ENCODE measurements around the gene PRXL2C. TPM values are rescaled to one million over a fixed set of nuclear protein-coding genes. Genes with fewer than 3 reads are reported as not detected.

PRXL2C gene
- total RNA-seq, 1 experiment from 2014 or later = 15.2 TPM

GRCh38 chr9:96688745-96689464 lies 33.8 kb upstream of the PRXL2C start:
- no peaks in the 10 kb centered on the region for H4K20me1 ChIP-seq (ENCODE audit: low read length)
- DNase-seq (no peak), ATAC-seq (no peak)
- H3K36me3 ChIP-seq (ENCODE audit: low read depth, low read length) = no peaks in the 10 kb centered on the region
- no peak overlapping the region for H3K4me3 ChIP-seq (ENCODE audit: low read length)
- H3K4me2 ChIP-seq (ENCODE audit: low read length) = no peak overlapping the region
- H3K9me3 ChIP-seq (ENCODE audit: low read length) = no peaks in the 10 kb centered on the region
- BruUV-seq (replicated peaks) = no TSS peak
- H3F3A ChIP-seq (ENCODE audit: low read length, unreplicated experiment) = no peaks in the 10 kb centered on the region
- intact Hi-C loops (cut with micrococcal nuclease) = no loop called here
- TF ChIP-seq CTCF (conservative IDR thresholded peaks at IDR 0.05; ENCODE audit: low read depth, low read length) (no peak), EZH2phosphoT487 (IDR thresholded peaks at IDR 0.05; ENCODE audit: borderline replicate concordance, low read length) (no peak), EZH2 (IDR thresholded peaks at IDR 0.05; ENCODE audit: low read length, unreplicated experiment) (no peak)
- ChIA-PET POLR2A (ENCODE audit: unreplicated experiment) (no interaction called here), CTCF (no interaction called here)
- no peaks in the 10 kb centered on the region for H3K9me2 ChIP-seq (replicated peaks; ENCODE audit: low read length)
- no peaks in the 10 kb centered on the region for H3K4me1 ChIP-seq (ENCODE audit: insufficient read depth, low read length)
- H3K79me2 ChIP-seq (ENCODE audit: low read length) = no peaks in the 10 kb centered on the region
- H3K27ac ChIP-seq (ENCODE audit: low read length) = no peak overlapping the region
- no peak overlapping the region for H2AFZ ChIP-seq (ENCODE audit: low read length)
- no peak overlapping the region for H3K9ac ChIP-seq (ENCODE audit: low read length)
- no peaks in the 10 kb centered on the region for H3K27me3 ChIP-seq (ENCODE audit: low read length)

- no peak for ATAC-seq
- BruUV-seq (replicated peaks) = no TSS peak
- H3K9ac ChIP-seq (ENCODE audit: low read length) = no peak overlapping the region
- no peaks in the 10 kb centered on the region for H3K4me1 ChIP-seq (ENCODE audit: insufficient read depth, low read length)
- ChIA-PET POLR2A (ENCODE audit: unreplicated experiment) (no interaction called here), CTCF (no interaction called here)
- intact Hi-C loops (cut with micrococcal nuclease) = no loop called here
- TF ChIP-seq EZH2phosphoT487 (IDR thresholded peaks at IDR 0.05; ENCODE audit: borderline replicate concordance, low read length) = no peak
- TF ChIP-seq EZH2 (IDR thresholded peaks at IDR 0.05; ENCODE audit: low read length, unreplicated experiment) = no peak
- H3F3A ChIP-seq (ENCODE audit: low read length, unreplicated experiment) = no peaks in the 10 kb centered on the region
- no peak overlapping the region for H3K4me2 ChIP-seq (ENCODE audit: low read length)
- no peaks in the 10 kb centered on the region for H3K9me2 ChIP-seq (replicated peaks; ENCODE audit: low read length)
- DNase-seq = no peak
- no peaks in the 10 kb centered on the region for H3K9me3 ChIP-seq (ENCODE audit: low read length)
- no peak overlapping the region for H3K4me3 ChIP-seq (ENCODE audit: low read length)
- no peaks in the 10 kb centered on the region for H3K79me2 ChIP-seq (ENCODE audit: low read length)
- no peaks in the 10 kb centered on the region for H3K36me3 ChIP-seq (ENCODE audit: low read depth, low read length)
- no peak overlapping the region for H2AFZ ChIP-seq (ENCODE audit: low read length)
- no peaks in the 10 kb centered on the region for H3K27me3 ChIP-seq (ENCODE audit: low read length)
- no peak overlapping the region for H3K27ac ChIP-seq (ENCODE audit: low read length)
- no peaks in the 10 kb centered on the region for H4K20me1 ChIP-seq (ENCODE audit: low read length)
Observed at GRCh38 chr9:96688187-96688586, 33.1 kb upstream of the PRXL2C start.

GRCh38 chr9:96686638-96687335 lies 31.7 kb upstream of the PRXL2C start:
- H3K27ac ChIP-seq (ENCODE audit: low read length) = no peak overlapping the region
- CTCF ChIA-PET = no interaction called here
- intact Hi-C loops (cut with micrococcal nuclease) = no loop called here

More at GRCh38 chr9:96686638-96687335, 31.7 kb upstream of the PRXL2C start:
- no TSS peak for BruUV-seq (replicated peaks)
- ATAC-seq (no peak), DNase-seq (no peak)
- Histone ChIP-seq H3K9me3 (ENCODE audit: low read length) (no peaks in the 10 kb centered on the region), H3K27me3 (ENCODE audit: low read length) (no peaks in the 10 kb centered on the region), H3K4me1 (ENCODE audit: insufficient read depth, low read length) (peaks cover 9% of the 10 kb centered on the region; the same call in 1 of the 2 replicates), H3K9ac (ENCODE audit: low read length) (no peak overlapping the region), H3K4me2 (ENCODE audit: low read length) (no peak overlapping the region), H3K9me2 (replicated peaks; ENCODE audit: low read length) (no peaks in the 10 kb centered on the region), H3K36me3 (ENCODE audit: low read depth, low read length) (no peaks in the 10 kb centered on the region), H3F3A (ENCODE audit: low read length, unreplicated experiment) (no peaks in the 10 kb centered on the region), H3K4me3 (ENCODE audit: low read length) (no peak overlapping the region), H4K20me1 (ENCODE audit: low read length) (no peaks in the 10 kb centered on the region), H2AFZ (ENCODE audit: low read length) (no peak overlapping the region), H3K79me2 (ENCODE audit: low read length) (no peaks in the 10 kb centered on the region)
- TF ChIP-seq CTCF (conservative IDR thresholded peaks at IDR 0.05; ENCODE audit: low read depth, low read length) = no peak
- no peak for TF ChIP-seq EZH2 (IDR thresholded peaks at IDR 0.05; ENCODE audit: low read length, unreplicated experiment)
- TF ChIP-seq EZH2phosphoT487 (IDR thresholded peaks at IDR 0.05; ENCODE audit: borderline replicate concordance, low read length) = no peak
- POLR2A ChIA-PET (ENCODE audit: unreplicated experiment) = no interaction called here
